SK-N-SH treated with all-trans-retinoic acid at 6 μM for 48 hours (cell line): ENCODE results near the gene FHOD3.

Source experiments
- CSRNP3 ChIP-seq: fragments of 250-450 bp; sonication (Bioruptor Pico); IDR thresholded peaks from 2 replicates; pipeline ENCODE4 v1.5.1; 2021; ENCODE audit warnings: mild to moderate bottlenecking, moderate library complexity
- PPARA ChIP-seq: fragments of 250-450 bp; sonication (Bioruptor Pico); IDR thresholded peaks from 2 replicates; pipeline ENCODE4 v1.5.0; 2020; ENCODE audit warnings: mild to moderate bottlenecking, borderline replicate concordance
- SNAI2 ChIP-seq: fragments of 250-450 bp; sonication (Bioruptor Pico); IDR thresholded peaks from 2 replicates; pipeline ENCODE4 v1.5.0; 2020; ENCODE audit warnings: mild to moderate bottlenecking, moderate library complexity

- no peak for TF ChIP-seq CSRNP3 (CRISPR knock-in tag)
- TF ChIP-seq SNAI2 (CRISPR knock-in tag): no peak
- no peak for TF ChIP-seq PPARA
Measured at GRCh38 chr18:36275561-36275960, 22.0 kb upstream of the FHOD3 start.
